Fibroblast of mammary gland (primary cell): ENCODE measurements around the gene IMPDH2.

Experiments used
- DNase-seq: peaks from one replicate; pipeline ENCODE4 v3.0.0-alpha.2; 2010; ENCODE audit warnings: low read depth
- H3K4me3 ChIP-seq: 2 replicates; pipeline ENCODE4 v1.5.1; 2011; ENCODE audit warnings: low read depth, mild to moderate bottlenecking, low read length, moderate library complexity; ENCODE audit not compliant: control insufficient read depth
- TF ChIP-seq, protein P1 (sequence below): conservative IDR thresholded peaks from 2 replicates; pipeline ENCODE4 v1.5.1; 2011; ENCODE audit warnings: low read depth, low read length, inconsistent platforms; ENCODE audit not compliant: control insufficient read depth, insufficient read depth

IMPDH2 gene

GRCh38 chr3:49053543-49053942 lies 24.3 kb upstream of the IMPDH2 start:
- no peak for DNase-seq
- no peak overlapping the region for H3K4me3 ChIP-seq
- TF ChIP-seq, protein P1, sequence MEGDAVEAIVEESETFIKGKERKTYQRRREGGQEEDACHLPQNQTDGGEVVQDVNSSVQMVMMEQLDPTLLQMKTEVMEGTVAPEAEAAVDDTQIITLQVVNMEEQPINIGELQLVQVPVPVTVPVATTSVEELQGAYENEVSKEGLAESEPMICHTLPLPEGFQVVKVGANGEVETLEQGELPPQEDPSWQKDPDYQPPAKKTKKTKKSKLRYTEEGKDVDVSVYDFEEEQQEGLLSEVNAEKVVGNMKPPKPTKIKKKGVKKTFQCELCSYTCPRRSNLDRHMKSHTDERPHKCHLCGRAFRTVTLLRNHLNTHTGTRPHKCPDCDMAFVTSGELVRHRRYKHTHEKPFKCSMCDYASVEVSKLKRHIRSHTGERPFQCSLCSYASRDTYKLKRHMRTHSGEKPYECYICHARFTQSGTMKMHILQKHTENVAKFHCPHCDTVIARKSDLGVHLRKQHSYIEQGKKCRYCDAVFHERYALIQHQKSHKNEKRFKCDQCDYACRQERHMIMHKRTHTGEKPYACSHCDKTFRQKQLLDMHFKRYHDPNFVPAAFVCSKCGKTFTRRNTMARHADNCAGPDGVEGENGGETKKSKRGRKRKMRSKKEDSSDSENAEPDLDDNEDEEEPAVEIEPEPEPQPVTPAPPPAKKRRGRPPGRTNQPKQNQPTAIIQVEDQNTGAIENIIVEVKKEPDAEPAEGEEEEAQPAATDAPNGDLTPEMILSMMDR = no peak

DNA sequence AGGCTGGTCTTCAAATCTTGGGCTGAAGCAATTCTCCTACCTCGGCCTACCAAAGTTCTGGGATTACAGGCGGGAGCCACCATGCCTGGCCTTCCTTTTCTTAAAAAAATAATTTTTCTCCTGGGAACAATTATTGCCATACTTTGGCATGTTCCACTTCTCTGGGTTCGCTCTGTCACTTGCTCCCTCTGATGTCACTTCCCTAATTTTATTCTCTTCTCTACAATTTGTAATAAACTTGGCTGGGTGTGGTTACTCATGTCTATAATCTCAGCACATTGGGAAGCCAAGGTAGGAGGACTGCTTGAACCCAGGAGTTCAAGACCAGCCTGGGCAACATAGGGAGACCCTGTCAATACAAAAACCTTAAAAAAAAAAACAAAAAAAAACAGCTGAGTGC lies 6.1 kb upstream of the IMPDH2 start:
- TF ChIP-seq, protein P1 = no peak
- H3K4me3 ChIP-seq = no peak overlapping the region
- DNase-seq = no peak

GRCh38 chr3:49034650-49035049 lies 5.5 kb upstream of the IMPDH2 start:
- no peak for DNase-seq
- TF ChIP-seq, protein P1 = no peak
- no peak overlapping the region for H3K4me3 ChIP-seq

GRCh38 chr3:49032646-49033304 lies 3.6 kb upstream of the IMPDH2 start:
- no peak for DNase-seq
- TF ChIP-seq, protein P1 = no peak
- H3K4me3 ChIP-seq = no peak overlapping the region

- TF ChIP-seq, protein P1 = no peak
- DNase-seq = no peak
- H3K4me3 ChIP-seq = no peak overlapping the region
Observed at GRCh38 chr3:49030321-49030720, 1.1 kb upstream of the IMPDH2 start.

- peak overlapping the region; percentile 93 for H3K4me3 ChIP-seq
- no peak for DNase-seq
- TF ChIP-seq, protein P1 = no peak
Observed at GRCh38 chr3:49029563-49029884, 326 bp upstream of the IMPDH2 start.

DNA sequence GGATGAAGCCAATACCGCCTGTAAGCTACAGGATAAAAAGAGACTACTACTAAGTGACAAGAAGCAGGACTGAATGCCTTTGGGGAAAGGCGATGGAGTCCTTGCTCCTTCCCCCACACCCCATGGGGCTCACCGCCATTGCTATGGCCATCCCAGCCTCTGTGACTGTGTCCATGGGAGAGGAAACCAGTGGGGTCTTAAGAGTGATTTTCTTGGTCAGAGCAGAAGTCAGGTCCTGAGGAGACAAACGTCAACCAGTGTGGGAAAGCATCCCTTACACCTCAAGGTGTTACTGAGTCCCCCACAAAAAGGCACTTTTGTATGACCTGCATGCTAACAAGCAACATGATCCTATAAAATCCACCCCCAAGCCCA lies 913 bp downstream of the IMPDH2 start:
- DNase-seq = no peak
- peak overlapping the region; percentile 93 for H3K4me3 ChIP-seq
- TF ChIP-seq, protein P1 = no peak
